ENCODE data around the gene IL15RA.

DNA sequence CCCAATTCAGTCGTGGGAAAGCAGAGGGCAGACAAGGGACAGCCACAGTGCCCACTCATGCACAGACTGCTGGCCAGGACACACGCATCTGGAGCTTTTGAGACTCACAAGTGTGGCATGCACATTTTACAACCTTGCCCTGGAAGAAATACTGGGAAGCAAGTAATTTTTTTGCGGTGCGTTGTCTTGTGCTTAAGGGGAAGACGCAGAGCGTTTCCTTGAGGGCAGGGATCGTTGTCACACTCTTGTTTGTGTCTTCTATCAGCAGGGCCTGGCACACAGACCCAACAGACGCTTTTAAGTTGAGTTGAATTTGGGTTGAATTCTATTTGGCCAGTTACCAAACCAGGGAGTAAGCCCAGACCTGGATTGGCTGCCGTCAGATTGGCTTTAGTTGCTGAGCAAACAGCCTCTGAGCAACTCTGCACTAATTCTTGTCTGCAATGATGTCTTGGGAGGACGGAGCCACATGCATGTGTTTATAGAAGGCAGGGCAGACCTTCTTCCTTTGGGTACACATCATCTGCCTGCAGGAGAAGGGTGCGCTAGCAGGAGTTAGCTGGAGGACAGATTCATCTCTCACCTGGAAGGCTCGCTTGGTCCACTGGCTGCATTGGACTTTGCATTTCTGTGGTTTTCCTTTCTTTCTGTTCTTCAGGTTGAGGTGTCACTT lies 46.5 kb upstream of the IL15RA start:
- TF ChIP-seq, protein P1, sequence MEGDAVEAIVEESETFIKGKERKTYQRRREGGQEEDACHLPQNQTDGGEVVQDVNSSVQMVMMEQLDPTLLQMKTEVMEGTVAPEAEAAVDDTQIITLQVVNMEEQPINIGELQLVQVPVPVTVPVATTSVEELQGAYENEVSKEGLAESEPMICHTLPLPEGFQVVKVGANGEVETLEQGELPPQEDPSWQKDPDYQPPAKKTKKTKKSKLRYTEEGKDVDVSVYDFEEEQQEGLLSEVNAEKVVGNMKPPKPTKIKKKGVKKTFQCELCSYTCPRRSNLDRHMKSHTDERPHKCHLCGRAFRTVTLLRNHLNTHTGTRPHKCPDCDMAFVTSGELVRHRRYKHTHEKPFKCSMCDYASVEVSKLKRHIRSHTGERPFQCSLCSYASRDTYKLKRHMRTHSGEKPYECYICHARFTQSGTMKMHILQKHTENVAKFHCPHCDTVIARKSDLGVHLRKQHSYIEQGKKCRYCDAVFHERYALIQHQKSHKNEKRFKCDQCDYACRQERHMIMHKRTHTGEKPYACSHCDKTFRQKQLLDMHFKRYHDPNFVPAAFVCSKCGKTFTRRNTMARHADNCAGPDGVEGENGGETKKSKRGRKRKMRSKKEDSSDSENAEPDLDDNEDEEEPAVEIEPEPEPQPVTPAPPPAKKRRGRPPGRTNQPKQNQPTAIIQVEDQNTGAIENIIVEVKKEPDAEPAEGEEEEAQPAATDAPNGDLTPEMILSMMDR (IDR thresholded peaks at IDR 0.05; ENCODE audit: insufficient read depth, low read length): no peak
- no peak for TF ChIP-seq SPI1 (IDR thresholded peaks at IDR 0.05; ENCODE audit: borderline replicate concordance, low read depth)
